ENCODE data around the gene KRT31.
"Not testable (repeated sequence)": the region's sequence is repeated elsewhere in the genome, so short reads cannot be mapped to it uniquely, and the experiment has no call there.

KRT31 gene

DNA sequence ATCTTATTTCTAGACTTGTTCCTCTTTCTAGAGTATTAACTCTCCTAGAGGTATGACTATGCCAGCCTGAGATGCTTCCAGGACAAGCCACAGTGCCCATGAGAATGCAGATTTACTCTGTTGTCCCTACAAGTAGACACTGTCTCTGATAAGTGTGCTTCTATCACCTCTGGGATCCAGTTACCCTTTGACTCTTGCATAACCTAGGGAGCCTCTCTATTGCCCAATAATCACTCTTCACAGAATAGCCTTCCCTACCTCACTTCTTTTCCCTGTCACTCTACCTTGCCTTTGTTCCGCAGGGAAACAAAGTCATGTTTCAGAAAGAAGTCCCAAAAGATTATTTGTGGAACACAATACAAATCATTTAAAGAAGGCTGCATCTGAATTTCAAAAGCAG, 13.7 kb downstream of the KRT31 start:
- H3K9me3 ChIP-seq (ENCODE audit: control insufficient read depth in 1 of 2, low read length in 2 of 2), result peaks cover 0 to 19% of the 10 kb centered on the region in 2 donors
- no peak overlapping the region for H3K27ac ChIP-seq (ENCODE audit: low read length)

DNA sequence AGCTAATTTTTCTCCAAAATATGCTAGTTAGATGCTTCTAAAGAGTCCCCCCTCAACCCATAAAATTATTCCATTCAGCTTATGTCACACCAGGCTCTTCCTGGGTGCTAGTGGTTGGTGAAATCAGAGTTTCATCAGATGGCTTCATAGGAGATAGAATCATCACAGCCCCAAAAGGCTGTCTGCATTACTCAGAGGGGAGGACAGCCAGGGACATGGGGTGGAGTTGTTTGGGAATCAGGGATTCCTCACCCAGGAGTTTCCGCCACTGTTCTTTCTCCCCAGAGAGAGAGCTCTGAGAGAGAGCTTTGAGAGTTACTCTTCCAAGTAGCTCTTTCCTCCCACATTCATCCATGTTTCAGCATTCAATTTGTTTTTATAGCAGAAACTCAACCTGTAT, 15.0 kb downstream of the KRT31 start:
- Histone ChIP-seq H3K4me3 (ENCODE audit: low read depth in 1 of 2, low read length in 2 of 2) (no peak overlapping the region), H3K9me3 (ENCODE audit: control insufficient read depth in 1 of 2, low read length in 2 of 2) (peaks cover 0 to 13% of the 10 kb centered on the region in 2 donors), H3K27me3 (ENCODE audit: low read depth, low read length) (no peaks in the 10 kb centered on the region), H3K4me1 (ENCODE audit: control insufficient read depth in 1 of 2, insufficient read depth in 2 of 2, low read length in 2 of 2) (no peaks in the 10 kb centered on the region), H3K36me3 (ENCODE audit: control insufficient read depth in 1 of 2, insufficient read depth in 2 of 2, low read length in 2 of 2) (no peaks in the 10 kb centered on the region), H3K27ac (ENCODE audit: low read length) (no peak overlapping the region)

More for the DNA sequence above, 13.7 kb downstream of the KRT31 start:
- H3K36me3 ChIP-seq (ENCODE audit: control insufficient read depth in 1 of 2, insufficient read depth in 2 of 2, low read length in 2 of 2), result no peaks in the 10 kb centered on the region
- no peaks in the 10 kb centered on the region for H3K4me1 ChIP-seq (ENCODE audit: control insufficient read depth in 1 of 2, insufficient read depth in 2 of 2, low read length in 2 of 2)
- H3K27me3 ChIP-seq (ENCODE audit: low read depth, low read length), result no peaks in the 10 kb centered on the region
- no peak overlapping the region for H3K4me3 ChIP-seq (ENCODE audit: low read depth in 1 of 2, low read length in 2 of 2)

- not testable (repeated sequence) for H3K36me3 ChIP-seq (ENCODE audit: control insufficient read depth in 1 of 2, insufficient read depth in 2 of 2, low read length in 2 of 2); H3K4me1 ChIP-seq (ENCODE audit: control insufficient read depth in 1 of 2, insufficient read depth in 2 of 2, low read length in 2 of 2); H3K27me3 ChIP-seq (ENCODE audit: low read depth, low read length); H3K9me3 ChIP-seq (ENCODE audit: control insufficient read depth in 1 of 2, low read length in 2 of 2); H3K4me3 ChIP-seq (ENCODE audit: low read depth in 1 of 2, low read length in 2 of 2); H3K27ac ChIP-seq (ENCODE audit: low read length)
These were observed 15.5 kb downstream of the KRT31 start, which contains the start of gene KRT34 for GRCh38 chr17:41381943-41382342. Gene KRT34, minus strand, starts transcription at chr17:41382306. Its CDS starts 60 bp downstream, at chr17:41382246.

DNA sequence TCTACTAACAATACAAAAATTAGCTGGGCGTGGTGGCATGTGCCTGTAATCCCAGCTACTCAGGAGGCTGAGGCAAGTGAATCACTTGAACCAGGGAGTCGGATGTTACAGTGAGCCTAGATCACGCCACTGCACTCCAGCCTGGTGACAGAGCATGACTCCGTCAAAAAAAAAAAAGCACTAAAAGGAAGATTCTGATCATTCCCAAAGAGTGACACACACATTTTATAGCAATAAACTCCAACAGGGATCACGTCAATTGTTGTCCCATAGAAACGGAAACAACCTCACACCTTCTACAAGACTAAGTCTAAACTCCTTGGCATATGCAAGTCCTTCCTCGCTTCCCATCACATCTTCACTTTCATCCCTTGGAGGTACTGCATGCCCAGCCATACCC, 17.3 kb downstream of the KRT31 start:
- H3K36me3 ChIP-seq (ENCODE audit: control insufficient read depth in 1 of 2, insufficient read depth in 2 of 2, low read length in 2 of 2); H3K4me3 ChIP-seq (ENCODE audit: low read depth in 1 of 2, low read length in 2 of 2); H3K9me3 ChIP-seq (ENCODE audit: control insufficient read depth in 1 of 2, low read length in 2 of 2); H3K27me3 ChIP-seq (ENCODE audit: low read depth, low read length); H3K4me1 ChIP-seq (ENCODE audit: control insufficient read depth in 1 of 2, insufficient read depth in 2 of 2, low read length in 2 of 2); H3K27ac ChIP-seq (ENCODE audit: low read length): not testable (repeated sequence)

DNA sequence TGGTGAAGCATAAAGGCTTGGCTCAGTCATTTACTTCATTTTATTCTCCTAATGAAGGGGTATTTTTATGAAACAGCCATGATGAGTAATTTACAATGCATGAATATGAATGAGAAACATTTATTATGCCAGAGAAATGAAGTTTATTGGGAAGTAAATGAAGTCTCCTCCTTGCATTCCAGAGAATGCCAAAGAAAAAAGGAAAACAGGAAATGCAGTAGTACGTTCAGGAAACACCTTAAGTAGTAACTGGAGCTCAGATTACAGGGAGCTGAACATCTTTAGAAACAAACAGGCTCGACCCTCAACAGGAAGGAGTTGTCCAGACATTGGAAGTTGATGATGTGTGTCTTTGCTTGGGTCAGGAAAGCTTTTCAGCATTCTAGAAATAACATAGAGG, 19.9 kb downstream of the KRT31 start:
- no peak overlapping the region for H3K4me3 ChIP-seq (ENCODE audit: low read depth in 1 of 2, low read length in 2 of 2)
- no peak overlapping the region for H3K27ac ChIP-seq (ENCODE audit: low read length)
- no peaks in the 10 kb centered on the region for H3K4me1 ChIP-seq (ENCODE audit: control insufficient read depth in 1 of 2, insufficient read depth in 2 of 2, low read length in 2 of 2)
- peaks cover 0 to 3% of the 10 kb centered on the region in 2 donors for H3K9me3 ChIP-seq (ENCODE audit: control insufficient read depth in 1 of 2, low read length in 2 of 2)
- no peaks in the 10 kb centered on the region for H3K36me3 ChIP-seq (ENCODE audit: control insufficient read depth in 1 of 2, insufficient read depth in 2 of 2, low read length in 2 of 2)
- no peaks in the 10 kb centered on the region for H3K27me3 ChIP-seq (ENCODE audit: low read depth, low read length)

GRCh38 chr17:41369713-41370112, 27.7 kb downstream of the KRT31 start, which contains the start of gene KRT33B:
Gene KRT33B, minus strand, starts transcription at chr17:41369813. Its CDS starts 63 bp downstream, at chr17:41369750.
- no peak within 1 kb of the TSS for H3K4me3 ChIP-seq (ENCODE audit: low read depth in 1 of 2, low read length in 2 of 2)
- no peak within 1 kb of the TSS for H3K27ac ChIP-seq (ENCODE audit: low read length)
- H3K4me1 ChIP-seq (ENCODE audit: control insufficient read depth in 1 of 2, insufficient read depth in 2 of 2, low read length in 2 of 2), result no peaks in the 10 kb centered on the region
- no peaks in the 10 kb centered on the region for H3K27me3 ChIP-seq (ENCODE audit: low read depth, low read length)
- H3K36me3 ChIP-seq (ENCODE audit: control insufficient read depth in 1 of 2, insufficient read depth in 2 of 2, low read length in 2 of 2), result no peaks in the 10 kb centered on the region
- peaks cover 0 to 3% of the 10 kb centered on the region in 2 donors for H3K9me3 ChIP-seq (ENCODE audit: control insufficient read depth in 1 of 2, low read length in 2 of 2)

- no peak overlapping the region for H3K27ac ChIP-seq (ENCODE audit: low read length)
- H3K9me3 ChIP-seq (ENCODE audit: control insufficient read depth in 1 of 2, low read length in 2 of 2), result no peaks in the 10 kb centered on the region
- H3K4me1 ChIP-seq (ENCODE audit: control insufficient read depth in 1 of 2, insufficient read depth in 2 of 2, low read length in 2 of 2), result no peaks in the 10 kb centered on the region
- no peaks in the 10 kb centered on the region for H3K27me3 ChIP-seq (ENCODE audit: low read depth, low read length)
- no peak overlapping the region for H3K4me3 ChIP-seq (ENCODE audit: low read depth in 1 of 2, low read length in 2 of 2)
- no peaks in the 10 kb centered on the region for H3K36me3 ChIP-seq (ENCODE audit: control insufficient read depth in 1 of 2, insufficient read depth in 2 of 2, low read length in 2 of 2)
These were observed 28.4 kb downstream of the KRT31 start for GRCh38 chr17:41369023-41369422.

DNA sequence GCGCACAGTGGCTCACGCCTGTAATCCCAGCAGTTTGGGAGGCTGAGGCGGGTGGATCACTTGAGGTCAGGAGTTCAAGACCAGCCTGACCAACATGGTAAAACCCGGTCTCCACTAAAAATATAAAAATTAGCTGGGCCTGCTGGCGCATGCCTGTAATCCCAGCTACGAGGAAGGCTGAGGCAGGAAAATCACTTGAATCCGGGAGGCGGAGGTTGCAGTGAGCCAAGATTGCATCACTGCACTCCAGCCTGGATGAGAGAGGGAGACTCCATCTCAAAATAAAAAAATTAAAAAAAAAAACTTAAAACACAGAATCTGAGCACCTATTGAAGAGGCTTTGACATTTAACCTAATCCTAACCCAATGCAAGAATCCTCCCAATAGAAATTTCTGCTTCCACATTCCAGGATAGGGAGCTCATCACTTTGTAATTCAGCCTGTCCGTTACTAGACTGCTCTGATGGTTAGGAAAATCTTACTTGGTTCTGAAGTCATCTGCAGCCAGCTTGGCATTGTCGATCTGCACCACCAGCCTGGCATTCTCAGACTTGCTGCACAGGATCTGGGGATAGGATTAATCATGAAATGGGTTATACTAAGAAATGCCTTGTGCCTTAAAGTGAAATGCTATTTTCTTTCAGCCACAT, 29.9 kb downstream of the KRT31 start:
- H3K36me3 ChIP-seq (ENCODE audit: control insufficient read depth in 1 of 2, insufficient read depth in 2 of 2, low read length in 2 of 2), result no peaks in the 10 kb centered on the region
- H3K27ac ChIP-seq (ENCODE audit: low read length), result no peak overlapping the region
- H3K27me3 ChIP-seq (ENCODE audit: low read depth, low read length), result no peaks in the 10 kb centered on the region
- no peak overlapping the region for H3K4me3 ChIP-seq (ENCODE audit: low read depth in 1 of 2, low read length in 2 of 2)
- H3K9me3 ChIP-seq (ENCODE audit: control insufficient read depth in 1 of 2, low read length in 2 of 2), result no peaks in the 10 kb centered on the region
- no peaks in the 10 kb centered on the region for H3K4me1 ChIP-seq (ENCODE audit: control insufficient read depth in 1 of 2, insufficient read depth in 2 of 2, low read length in 2 of 2)

GRCh38 chr17:41366070-41366469, 31.3 kb downstream of the KRT31 start:
- no peak overlapping the region for H3K27ac ChIP-seq (ENCODE audit: low read length)
- no peaks in the 10 kb centered on the region for H3K36me3 ChIP-seq (ENCODE audit: control insufficient read depth in 1 of 2, insufficient read depth in 2 of 2, low read length in 2 of 2)
- no peak overlapping the region for H3K4me3 ChIP-seq (ENCODE audit: low read depth in 1 of 2, low read length in 2 of 2)
- H3K9me3 ChIP-seq (ENCODE audit: control insufficient read depth in 1 of 2, low read length in 2 of 2), result no peaks in the 10 kb centered on the region
- H3K27me3 ChIP-seq (ENCODE audit: low read depth, low read length), result no peaks in the 10 kb centered on the region
- no peaks in the 10 kb centered on the region for H3K4me1 ChIP-seq (ENCODE audit: control insufficient read depth in 1 of 2, insufficient read depth in 2 of 2, low read length in 2 of 2)

GRCh38 chr17:41363881-41364280, 33.5 kb downstream of the KRT31 start:
- H3K27me3 ChIP-seq (ENCODE audit: low read depth, low read length), result no peaks in the 10 kb centered on the region
- H3K27ac ChIP-seq (ENCODE audit: low read length), result no peak overlapping the region
- no peak overlapping the region for H3K4me3 ChIP-seq (ENCODE audit: low read depth in 1 of 2, low read length in 2 of 2)
- no peaks in the 10 kb centered on the region for H3K4me1 ChIP-seq (ENCODE audit: control insufficient read depth in 1 of 2, insufficient read depth in 2 of 2, low read length in 2 of 2)
- no peaks in the 10 kb centered on the region for H3K36me3 ChIP-seq (ENCODE audit: control insufficient read depth in 1 of 2, insufficient read depth in 2 of 2, low read length in 2 of 2)
- H3K9me3 ChIP-seq (ENCODE audit: control insufficient read depth in 1 of 2, low read length in 2 of 2), result no peaks in the 10 kb centered on the region

- H3K9me3 ChIP-seq (ENCODE audit: control insufficient read depth in 1 of 2, low read length in 2 of 2), result peaks cover 0 to 8% of the 10 kb centered on the region in 2 donors
- H3K36me3 ChIP-seq (ENCODE audit: control insufficient read depth in 1 of 2, insufficient read depth in 2 of 2, low read length in 2 of 2), result no peaks in the 10 kb centered on the region
These were observed 37.0 kb downstream of the KRT31 start for GRCh38 chr17:41360296-41360995.

More at GRCh38 chr17:41360296-41360995, 37.0 kb downstream of the KRT31 start:
- Histone ChIP-seq H3K27me3 (ENCODE audit: low read depth, low read length) (no peaks in the 10 kb centered on the region), H3K4me1 (ENCODE audit: control insufficient read depth in 1 of 2, insufficient read depth in 2 of 2, low read length in 2 of 2) (no peaks in the 10 kb centered on the region), H3K4me3 (ENCODE audit: low read depth in 1 of 2, low read length in 2 of 2) (no peak overlapping the region), H3K27ac (ENCODE audit: low read length) (no peak overlapping the region)
